Stimulated activated CD4-positive, alpha-beta T cell treated with anti-CD3 and anti-CD28 coated beads, Interleukin-1b, Interleukin-23, amount 100 ng/mL, for 1 hour (primary cell): Measurements from ENCODE around the gene PROX1.

Source experiments
- DNase-seq, 2 donors: peaks; one replicate each; pipeline ENCODE4 v3.0.0-alpha.2; 2020; ENCODE audit warnings: low read depth in 2 of 2

The PROX1 gene

DNA sequence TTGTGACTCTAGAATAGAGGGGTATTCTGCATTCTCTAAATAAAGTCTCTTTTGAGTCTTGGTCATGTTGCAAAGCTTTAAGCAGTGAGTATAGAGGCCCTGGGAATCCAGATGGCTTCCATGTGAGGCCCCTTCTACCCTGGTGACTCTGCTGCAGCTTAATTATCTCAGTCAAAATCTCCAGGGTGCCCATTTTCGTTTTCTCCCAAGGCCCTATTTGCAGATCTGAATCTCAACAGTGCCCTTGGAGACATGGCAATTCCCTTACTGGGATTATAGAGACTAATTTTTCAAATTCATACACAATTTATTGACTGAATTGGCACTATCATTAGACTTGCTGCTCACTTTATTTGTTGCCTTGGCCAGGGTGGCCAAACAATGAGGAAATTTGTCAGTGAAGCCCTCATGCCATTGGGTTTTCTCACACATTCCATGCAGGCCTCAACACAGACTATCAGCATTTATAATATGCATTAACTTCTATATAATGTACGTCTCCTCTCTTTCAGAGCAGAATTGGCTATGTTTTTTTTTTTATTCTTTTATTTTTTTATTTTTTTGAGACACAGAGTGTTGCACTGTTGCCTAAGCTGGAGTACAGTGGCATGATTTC, 35.1 kb downstream of the PROX1 start:
- no peak for DNase-seq

DNA sequence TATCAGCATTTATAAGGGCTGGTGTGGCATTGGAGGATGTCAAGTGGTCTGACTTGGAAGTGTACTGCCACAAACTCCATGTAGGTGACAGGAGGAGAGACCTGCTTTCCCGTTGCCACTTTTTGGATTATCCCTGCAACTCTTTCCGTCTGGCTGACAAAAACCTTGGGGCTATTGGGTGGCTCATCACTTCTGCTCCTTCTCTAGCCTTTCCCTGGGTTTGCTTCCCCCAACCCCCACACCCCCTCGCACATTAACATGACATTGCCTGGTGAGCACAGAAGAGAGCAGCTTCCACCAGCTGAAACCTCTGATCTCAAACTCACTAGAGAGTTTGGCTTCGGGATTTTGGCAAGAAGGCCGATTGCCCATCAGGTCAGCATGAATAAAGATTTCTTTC, 39.2 kb downstream of the PROX1 start:
- DNase-seq = no peak

DNA sequence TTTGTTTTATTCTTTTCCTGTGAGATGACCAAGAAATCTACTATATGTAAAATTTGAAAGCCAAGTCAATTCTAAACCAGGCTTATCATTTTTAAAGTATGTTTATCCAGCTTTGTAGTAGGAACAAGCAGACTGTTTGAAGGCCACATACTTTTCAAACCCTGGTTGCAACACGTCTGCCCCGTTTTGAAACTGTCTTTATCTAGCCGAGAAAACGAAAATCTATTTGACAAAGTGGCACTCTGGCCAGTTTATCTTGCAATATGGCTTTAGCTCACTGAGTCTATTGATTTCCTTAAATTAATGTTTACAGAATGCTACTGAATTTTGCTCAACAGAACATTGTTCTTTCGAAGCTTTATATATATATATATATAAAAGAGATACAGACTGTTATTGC, 39.7 kb downstream of the PROX1 start:
- DNase-seq = no peak

DNA sequence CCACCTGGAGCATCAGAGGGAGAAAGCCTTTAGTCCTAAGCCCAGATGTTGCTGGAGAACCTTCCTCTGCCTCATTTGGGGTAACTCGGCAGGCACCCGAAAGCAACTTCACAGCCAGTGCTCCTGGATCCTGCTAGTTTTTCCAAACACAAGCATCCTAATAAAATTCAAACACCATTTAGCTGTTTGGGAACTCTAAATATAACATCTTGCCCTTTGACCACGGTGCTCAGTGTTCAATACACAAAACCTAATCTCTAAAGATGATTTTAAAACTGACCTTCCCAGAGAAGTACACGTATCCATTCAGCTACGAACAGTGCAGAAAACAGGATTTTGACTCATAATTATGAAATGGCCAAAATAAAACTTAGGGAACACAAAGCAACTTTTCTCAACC, 40.3 kb downstream of the PROX1 start:
- DNase-seq = no peak

DNA sequence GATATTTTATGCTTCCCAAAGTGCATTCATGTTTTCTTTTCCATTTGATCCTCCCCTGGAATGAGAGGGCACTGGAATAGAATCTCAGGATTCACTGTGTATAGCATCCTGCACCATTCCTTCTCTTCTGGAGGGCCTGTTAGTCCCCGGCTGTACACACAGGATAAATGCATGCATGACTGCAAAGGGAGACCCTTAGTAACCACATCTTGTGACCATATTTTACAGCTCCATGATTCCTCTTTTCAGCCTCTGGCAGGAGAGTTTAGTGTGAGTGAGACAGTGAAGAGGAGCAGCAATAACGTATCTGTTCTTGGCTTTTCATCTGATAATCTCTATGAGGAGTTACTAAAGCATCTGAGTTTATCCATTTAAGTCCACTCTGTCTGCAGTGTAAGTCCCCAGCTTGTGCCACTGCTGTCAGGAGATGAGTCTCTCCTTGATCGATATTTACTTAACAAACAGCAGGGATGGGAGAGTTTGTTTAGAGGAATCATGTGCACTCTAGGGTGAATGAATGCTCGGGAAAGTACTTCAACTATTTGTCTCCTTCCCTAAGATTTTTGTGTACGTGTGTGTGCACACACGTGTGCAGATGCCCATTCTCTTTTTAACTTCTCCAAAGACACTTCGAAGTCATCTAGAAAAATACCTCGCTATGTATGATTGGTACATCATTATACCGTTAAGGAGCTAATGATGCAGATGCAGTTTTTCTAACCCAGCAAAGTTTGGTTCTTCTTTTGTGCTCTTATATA, 41.1 kb downstream of the PROX1 start:
- no peak for DNase-seq

DNA sequence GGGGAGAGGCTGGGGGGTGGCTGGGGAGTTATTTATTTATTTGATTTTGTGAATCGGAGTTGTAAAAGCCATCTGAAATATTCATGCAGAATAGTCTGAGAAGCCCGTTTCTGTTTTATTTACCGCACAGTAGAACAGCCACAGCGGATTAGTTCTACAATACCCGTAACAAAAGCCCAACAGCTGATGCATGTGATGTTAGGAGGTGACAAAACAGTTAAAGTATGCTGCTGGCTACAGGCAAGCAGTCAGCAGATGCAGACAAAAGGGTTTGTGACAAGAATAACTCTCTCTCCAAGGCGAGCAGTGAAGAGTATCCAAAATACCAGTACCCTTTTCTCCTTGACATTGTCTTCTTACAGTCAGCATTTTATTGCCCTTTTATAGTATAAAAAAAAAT, 42.0 kb downstream of the PROX1 start:
- no peak for DNase-seq

DNA sequence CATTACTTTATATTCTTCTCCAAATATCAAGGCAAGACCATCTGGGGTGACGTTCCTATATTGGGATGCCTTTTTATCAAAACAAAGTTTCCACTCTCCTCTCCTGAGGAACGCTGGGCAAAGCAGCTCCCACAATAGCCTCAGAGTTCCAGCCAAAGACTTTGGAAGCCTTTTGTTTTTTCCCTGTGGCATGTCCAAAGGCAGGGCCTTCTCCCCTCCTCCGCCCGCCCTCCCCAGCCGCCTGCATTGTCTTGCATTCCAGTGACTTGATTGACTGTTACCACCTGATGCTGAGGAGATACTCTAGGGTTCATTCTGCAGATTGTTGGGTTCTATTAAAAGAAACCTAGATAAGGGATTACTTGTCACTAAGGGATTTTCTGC, 43.5 kb downstream of the PROX1 start:
- no peak for DNase-seq

DNA sequence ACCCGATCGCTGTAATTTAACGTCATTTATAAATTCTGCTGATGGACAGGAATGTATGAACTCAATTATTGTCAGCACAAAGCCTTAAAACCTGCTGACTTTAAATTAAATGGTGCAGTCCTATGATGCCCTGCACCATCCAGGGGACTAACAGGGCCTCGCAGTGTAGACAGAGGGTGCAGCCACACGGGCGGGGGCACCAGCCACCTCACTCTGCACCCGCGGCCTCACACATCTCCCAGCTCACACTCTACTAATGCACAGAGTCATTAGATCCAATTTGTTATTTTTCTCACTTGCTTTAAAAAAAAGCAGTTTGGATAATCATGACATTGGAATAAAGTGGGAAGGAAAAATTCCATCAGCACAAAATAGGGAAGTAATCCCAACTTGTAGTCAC, 49.7 kb downstream of the PROX1 start:
- DNase-seq = no peak

DNA sequence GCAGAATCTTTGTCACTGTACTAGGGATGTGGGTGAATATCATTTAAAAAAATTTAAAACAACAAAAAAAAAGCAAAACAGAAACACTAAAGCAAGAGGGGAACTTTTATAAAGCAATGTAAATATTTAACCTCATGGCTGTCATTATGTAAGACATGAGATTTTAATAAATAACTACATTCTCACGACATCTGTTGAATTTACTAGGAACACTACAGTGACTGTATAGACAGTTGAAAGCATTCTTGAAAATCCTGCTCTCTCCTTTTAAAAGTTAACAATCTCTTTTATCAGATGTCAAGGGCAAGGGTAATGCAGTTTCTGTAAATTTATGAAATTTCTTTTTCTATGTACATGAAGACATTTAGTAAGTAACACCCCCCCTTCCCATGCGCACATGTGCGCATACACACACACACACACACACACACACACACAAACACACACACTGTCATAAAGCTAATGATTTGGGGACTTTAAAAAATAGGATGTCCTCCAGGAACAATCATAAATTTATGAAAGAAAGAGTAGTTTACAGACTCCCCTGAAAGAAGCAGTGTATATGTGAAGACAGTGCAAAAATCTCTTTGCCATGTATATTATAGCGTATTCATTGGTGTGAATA, 51.7 kb downstream of the PROX1 start:
- DNase-seq = no peak

DNA sequence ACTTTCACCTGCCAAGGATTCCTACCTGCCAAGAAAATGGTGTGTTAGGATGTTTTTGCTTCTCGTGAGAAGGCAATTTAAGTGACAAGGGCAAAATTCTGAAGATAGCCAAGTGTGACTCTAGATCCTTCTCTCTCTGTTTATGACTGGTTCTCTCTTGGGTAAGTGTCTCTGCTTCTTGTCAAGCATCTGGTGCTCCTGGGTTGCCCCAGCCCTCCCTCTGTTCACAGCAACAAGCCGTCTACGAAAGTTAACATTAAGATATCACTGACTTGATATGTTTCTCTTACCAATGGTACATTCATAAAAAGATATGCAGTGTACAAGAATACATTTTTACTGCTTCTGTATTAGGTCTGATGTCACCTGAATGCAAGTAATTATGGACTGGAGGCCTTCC, 55.4 kb downstream of the PROX1 start:
- DNase-seq = no peak

DNA sequence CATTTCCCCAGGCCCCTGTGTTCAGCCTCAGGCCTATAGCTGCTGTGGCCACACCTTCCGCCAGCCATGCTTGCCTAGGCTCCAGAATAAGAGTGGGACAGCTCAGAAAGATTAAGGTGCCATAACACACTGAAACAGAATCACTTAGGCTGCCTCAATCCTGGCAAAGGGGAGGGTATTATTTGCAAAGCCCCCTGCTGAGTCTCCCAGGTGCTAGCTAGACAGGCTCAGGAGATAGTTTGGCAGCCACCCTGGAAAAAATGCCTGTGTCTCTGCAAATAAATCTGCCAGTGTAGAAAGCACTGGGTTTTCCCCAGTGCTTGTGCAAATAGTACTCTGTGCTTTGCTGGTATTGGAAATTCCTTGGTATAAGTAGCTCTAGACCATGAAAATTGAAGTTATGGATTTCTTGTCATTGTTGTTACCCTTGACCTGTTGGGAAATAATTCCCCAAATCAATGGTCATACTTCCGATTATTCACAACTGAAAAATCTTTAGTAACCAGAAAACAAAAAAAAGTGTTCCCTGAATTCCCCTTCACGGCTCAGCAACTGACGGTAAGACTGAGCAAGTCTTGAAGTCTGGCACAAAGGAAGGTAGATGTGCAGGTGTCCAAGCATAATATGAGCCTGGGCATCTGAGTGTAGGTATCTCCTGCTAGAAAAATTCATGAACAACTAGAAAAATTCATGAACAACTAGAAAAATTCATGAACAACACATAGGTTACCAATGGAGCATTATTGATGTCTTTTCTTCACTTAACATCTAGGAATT, 56.9 kb downstream of the PROX1 start:
- DNase-seq = no peak

DNA sequence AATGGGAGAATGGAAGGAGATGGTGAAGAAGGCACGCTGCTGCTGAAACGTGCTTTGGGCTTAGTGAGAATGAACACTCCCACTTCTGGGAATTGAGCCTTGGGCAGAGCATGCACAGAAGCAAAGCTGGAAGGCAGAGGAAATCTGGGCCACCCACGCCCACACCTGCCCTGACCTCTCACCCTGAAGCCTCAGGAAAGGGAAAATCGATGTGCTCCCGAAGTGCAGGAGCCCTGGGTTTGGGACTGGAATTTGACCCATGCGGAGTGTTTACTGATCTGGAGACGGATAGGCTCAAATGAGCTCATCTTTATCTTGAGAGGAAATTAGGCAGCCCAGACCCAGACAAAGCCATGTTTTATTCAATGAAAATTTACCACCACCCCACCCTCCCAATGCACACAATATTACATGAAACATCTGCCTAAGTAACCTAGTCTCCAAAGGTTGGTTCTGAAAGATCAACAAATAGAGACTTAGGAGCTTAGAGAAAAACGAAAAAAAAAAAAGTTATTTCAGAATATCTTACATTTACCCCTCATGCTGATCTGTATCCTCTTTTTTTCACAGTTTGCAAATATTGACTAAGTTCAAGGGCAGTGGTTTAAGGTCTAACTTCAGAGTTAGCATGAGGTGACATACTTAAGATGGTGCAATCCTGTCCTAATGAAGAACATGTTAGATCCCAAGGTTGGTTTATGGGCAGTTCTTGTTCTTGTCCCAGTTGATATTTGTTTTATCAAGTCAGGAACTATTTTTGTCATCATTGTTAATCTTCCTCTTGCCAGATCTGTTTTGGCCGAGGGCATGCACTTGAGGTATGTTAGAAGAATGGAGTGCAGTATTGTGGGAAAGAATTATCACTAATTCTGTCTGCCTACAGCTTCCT, 63.0 kb downstream of the PROX1 start:
- no peak for DNase-seq

DNA sequence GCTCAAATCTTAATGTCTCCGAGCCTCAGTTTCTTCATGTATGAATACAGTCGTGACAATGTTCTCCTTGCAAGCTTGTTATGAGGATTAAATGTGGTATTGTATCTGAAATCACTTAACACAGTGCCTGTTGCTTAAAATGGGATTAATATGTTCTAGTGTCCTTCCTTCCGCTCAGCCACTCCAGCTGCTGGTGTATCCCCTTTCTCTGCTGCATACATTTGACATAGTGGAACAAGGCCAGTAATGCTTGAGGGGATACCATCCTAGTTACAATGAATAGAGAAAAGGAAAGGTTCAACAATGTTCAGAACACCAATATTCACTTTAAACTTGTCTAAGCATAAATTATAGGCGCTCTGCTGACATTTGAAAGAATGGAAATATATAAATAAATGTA, 64.0 kb downstream of the PROX1 start:
- DNase-seq = no peak

DNA sequence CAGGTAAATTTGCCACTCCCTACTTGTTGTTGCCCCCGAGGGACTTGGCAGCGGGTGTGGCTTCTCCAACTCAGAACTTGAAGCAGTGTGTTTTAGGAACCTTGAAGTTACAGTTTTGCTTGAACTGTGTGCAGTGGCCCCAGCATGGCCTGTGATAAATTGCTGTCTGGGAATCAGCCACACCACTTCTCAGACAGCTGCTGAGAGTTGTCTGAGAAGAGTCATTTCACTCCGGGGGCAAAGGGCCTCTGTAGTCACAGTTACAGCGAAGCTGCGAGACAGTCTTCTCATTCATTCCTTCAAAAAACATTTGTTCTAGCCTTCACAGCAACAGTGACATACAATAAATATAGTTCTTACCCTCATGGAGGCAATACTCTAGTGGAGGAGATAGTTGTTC, 70.3 kb downstream of the PROX1 start:
- DNase-seq = no peak

DNA sequence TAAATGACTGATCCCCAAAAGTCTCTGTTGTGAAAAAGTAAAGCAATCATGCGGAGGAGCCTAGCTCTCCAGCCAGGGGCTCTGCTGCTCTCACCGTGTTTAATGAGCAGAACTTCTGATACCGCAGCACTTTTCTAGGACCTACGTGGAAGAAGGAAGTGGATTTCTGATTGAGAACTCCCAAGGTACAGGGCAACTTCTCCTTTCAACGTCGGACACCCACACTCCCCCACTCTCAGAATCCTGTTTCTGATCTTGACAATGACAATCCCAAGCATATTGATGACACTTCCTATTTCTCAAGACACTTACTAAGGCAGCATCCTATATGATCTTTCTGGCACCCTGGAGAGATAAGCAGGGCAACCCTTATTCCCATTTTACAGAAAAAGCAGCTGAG, 78.4 kb downstream of the PROX1 start:
- DNase-seq = no peak

DNA sequence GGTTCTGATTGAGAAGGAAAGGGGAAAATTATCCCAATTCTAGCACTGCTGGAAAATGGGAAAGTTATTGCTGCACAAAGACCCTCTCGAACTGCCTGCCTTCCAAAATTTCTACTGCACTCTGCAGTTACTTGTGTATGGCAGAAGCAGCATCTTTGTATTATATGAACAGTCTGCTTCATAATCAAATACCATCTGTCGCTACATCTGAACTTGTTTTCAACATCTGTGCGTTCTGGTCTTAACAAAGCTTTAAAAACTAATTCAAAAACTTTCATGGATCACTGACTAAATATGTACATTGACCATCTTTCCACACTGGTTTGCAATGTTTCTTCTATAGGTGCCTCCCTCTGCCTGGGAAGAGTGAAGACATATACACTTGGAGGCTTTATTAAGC, 79.2 kb downstream of the PROX1 start:
- DNase-seq = no peak

DNA sequence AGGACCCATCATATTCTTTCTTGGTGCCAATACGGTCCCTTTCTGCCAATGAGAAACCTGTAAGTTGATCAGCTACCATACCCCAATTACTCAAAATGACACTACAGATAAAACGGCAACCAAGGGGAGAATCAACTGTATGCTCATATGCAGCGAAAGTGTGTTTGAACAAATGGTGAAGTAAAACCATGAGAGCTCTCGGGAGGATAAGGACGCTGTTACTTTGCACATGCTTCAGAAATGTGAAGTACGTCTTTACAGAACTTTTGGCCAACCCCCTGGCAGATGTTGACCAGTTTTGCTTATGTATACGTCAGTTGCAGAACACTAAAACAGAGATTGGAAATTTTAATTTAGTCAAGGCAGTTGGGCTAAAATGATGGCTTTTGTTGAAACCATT, 79.6 kb downstream of the PROX1 start:
- DNase-seq = no peak

DNA sequence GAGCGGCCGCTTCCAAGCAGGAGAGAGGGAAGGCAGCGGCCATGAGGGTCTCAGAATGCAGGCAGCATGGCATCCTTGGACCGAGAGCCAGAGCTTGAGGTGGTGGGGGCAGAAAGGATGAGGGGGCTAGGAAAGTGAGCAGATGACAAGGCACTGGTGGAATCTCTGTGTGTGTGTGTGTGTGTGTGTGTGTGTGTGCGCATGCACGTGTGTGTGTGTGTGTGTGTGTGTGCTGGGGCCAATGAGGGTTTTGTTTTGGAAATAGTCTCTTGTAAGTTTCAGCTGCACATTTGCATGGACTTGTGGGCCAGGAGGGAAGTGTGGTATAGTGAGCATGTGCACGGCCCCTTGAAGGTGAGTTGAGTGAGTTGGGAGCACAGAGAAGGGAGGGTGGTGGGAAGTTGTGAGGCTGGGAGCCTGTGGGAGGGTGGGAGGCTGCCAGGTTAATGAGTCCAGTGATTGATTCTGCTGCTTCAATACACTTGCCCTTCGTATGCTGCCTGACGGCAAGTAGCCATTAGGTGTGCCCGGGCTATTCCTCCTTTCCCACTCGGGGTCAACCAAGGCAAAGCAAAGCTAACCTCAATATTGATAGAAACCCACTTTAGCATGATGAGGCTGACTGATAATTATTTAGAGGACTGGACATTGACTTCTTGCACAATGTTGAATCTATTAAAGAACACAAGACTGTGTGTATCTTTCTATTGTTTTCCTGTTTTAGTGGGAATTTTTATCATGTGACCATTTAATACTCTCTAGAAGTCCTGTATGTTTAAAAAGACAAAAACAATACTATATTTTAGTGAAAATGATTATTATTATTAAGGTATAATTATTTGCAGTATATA, 80.3 kb downstream of the PROX1 start:
- DNase-seq = no peak

DNA sequence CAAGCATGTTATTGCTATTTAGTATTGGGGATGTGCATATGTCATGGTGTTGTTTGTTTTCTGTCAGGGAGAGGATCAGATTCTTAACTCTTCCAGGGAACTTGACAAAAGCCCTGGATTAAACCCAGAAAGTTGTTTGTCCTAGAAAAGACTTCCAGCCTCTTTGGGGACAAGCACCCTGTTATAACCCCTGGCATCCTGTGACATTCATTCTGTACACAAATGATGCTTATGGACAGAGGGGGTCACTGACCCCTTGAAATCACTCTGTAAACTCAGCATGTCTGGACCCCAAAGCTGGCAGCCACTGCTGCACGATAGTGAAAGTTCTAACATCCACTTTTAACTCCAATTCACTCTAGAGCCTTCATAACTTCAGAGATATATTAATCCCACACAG, 81.2 kb downstream of the PROX1 start:
- DNase-seq = no peak

DNA sequence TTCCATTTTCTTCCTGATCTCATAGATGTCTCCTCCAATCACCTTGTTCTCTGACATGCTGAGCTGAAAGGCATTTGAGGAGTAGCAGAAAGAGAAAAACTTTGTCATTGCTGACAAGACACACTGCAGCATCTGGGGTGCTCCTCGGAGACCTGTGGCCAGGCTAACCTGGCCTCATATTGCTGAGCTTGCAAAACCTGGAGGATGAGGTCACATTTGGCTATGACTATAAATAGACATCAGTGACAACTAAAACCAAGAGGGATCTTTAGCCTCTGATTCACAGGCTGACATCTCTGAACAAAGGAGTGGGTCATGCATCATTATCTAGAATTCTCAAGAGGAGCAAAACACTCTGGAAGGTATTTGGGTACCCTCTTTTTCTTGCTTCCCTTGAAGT, 83.7 kb downstream of the PROX1 start:
- DNase-seq = no peak
